HCT116 (cell line): Measurements from ENCODE around the gene ZCWPW1. TPM values are rescaled to one million over a fixed set of nuclear protein-coding genes. Genes with fewer than 3 reads are reported as not detected.
A peak's percentile ranks its signal among the peaks of the same experiment; 100 is the strongest.

Source experiments
- ATAC-seq: fragments of 200-7000 bp; cut with Tn5 transposase; 2 replicates; pipeline ENCODE4 v1.9.1; 2020; ENCODE audit warnings: mild to moderate bottlenecking, moderate library complexity
- BruUV-seq: library from RNA; stranded (reverse); fragments of 400-500 nt; replicated peaks from 2 replicates; lab custom pipeline; 2021; lab: Mats Ljungman, UMichigan
- CTCF ChIA-PET: fragments of 300-600 bp; sonication (Branson Sonifier 250); formaldehyde crosslinking; loops from one replicate; lab custom pipeline; 2021; ENCODE audit warnings: antibody characterized with exemption; lab: Charles Lee
- POLR2A ChIA-PET: fragments of 300-600, 350-600 bp; sonication (Branson Sonifier 250); formaldehyde crosslinking; loops from one replicate; lab custom pipeline; 2021; ENCODE audit warnings: antibody characterized with exemption; lab: Charles Lee
- RAD21 ChIA-PET, 2 experiments: fragments of 300-600 bp; sonication (Branson Sonifier 250); formaldehyde crosslinking; loops; one replicate each; lab custom pipeline; 2023; ENCODE audit warnings: low total read pairs in 2 of 2; ENCODE audit not compliant: uncharacterized antibody in 2 of 2, unreplicated experiment in 2 of 2, low non-redundant PET in 1 of 2; lab: Charles Lee
- DNase-seq: peaks from one replicate; pipeline ENCODE4 v3.0.0-alpha.2; 2010; ENCODE audit warnings: low read depth, low spot score
- H2AFZ ChIP-seq: fragments of 200-600 bp; shearing (Covaris generic), sonication (generic); 2 replicates; pipeline ENCODE4 v1.6.1; 2017; ENCODE audit warnings: low read depth, mixed run types, mixed read lengths, antibody characterized with exemption, low read length; ENCODE audit not compliant: poor library complexity, severe bottlenecking
- H3K27ac ChIP-seq: 2 replicates; pipeline ENCODE4 v1.5.1; 2012; ENCODE audit warnings: low read depth, low read length
- H3K27me3 ChIP-seq: fragments of 200-600 bp; sonication (generic); 2 replicates; pipeline ENCODE4 v1.6.1; 2016; ENCODE audit warnings: mixed run types, low read length, mixed read lengths; ENCODE audit not compliant: insufficient read depth
- H3K36me3 ChIP-seq, 2 experiments: fragments of 200-500 bp in 1 of 2; fragments of 200-600 bp in 1 of 2; sonication (Bioruptor generic) in 1 of 2; sonication (generic) in 1 of 2; 2 replicates each; pipeline versions ENCODE4 v1.5.1 to v1.6.1; 2014 to 2016; ENCODE audit warnings: low read length in 2 of 2, inconsistent platforms in 1 of 2, mixed read lengths in 1 of 2, mixed run types in 1 of 2; ENCODE audit not compliant: insufficient read depth in 2 of 2, control insufficient read depth in 1 of 2
- H3K4me1 ChIP-seq, 2 experiments: fragments of 200-600 bp in 1 of 2; sonication (generic) in 1 of 2; 2 replicates each; pipeline versions ENCODE4 v1.5.1 to v1.6.1; 2012 to 2017; ENCODE audit warnings: low read length in 2 of 2, inconsistent platforms in 1 of 2, mild to moderate bottlenecking in 1 of 2, mixed read lengths in 1 of 2, mixed run types in 1 of 2, moderate library complexity in 1 of 2; ENCODE audit not compliant: insufficient read depth in 2 of 2, control insufficient read depth in 1 of 2
- H3K4me2 ChIP-seq: fragments of 200-600 bp; sonication (generic); 2 replicates; pipeline ENCODE4 v1.6.1; 2017; ENCODE audit warnings: mixed run types, low read length, mixed read lengths
- H3K4me3 ChIP-seq, 2 experiments: fragments of 200-600 bp in 1 of 2; sonication (generic) in 1 of 2; replicated peaks in 1 of 2; 2 replicates each; pipeline ENCODE4 v1.5.1; 2011 to 2016; ENCODE audit warnings: low read length in 2 of 2, control low read depth in 1 of 2, low read depth in 1 of 2, mild to moderate bottlenecking in 1 of 2, mixed read lengths in 1 of 2, mixed run types in 1 of 2
- H3K79me2 ChIP-seq: fragments of 200-600 bp; sonication (generic); 2 replicates; pipeline ENCODE4 v1.6.1; 2017; ENCODE audit warnings: mild to moderate bottlenecking, mixed run types, low read length, moderate library complexity, mixed read lengths; ENCODE audit not compliant: insufficient read depth
- H3K9ac ChIP-seq: fragments of 200-600 bp; sonication (generic); 2 replicates; pipeline ENCODE4 v1.6.1; 2016; ENCODE audit warnings: low read length, mixed read lengths
- H3K9me2 ChIP-seq: fragments of 200-600 bp; sonication (generic), shearing (Covaris generic); 2 replicates; pipeline ENCODE4 v1.6.1; 2017; ENCODE audit warnings: mixed run types, mild to moderate bottlenecking, moderate library complexity; ENCODE audit not compliant: insufficient read depth
- H3K9me3 ChIP-seq, 2 experiments: fragments of 200-500 bp in 1 of 2; fragments of 200-600 bp in 1 of 2; sonication (Bioruptor generic) in 1 of 2; sonication (generic) in 1 of 2; 2 replicates each; pipeline ENCODE4 v1.6.1; 2014 to 2017; ENCODE audit warnings: low read length in 2 of 2, mixed read lengths in 2 of 2, inconsistent platforms in 1 of 2, low read depth in 1 of 2, mild to moderate bottlenecking in 1 of 2, mixed run types in 1 of 2, moderate library complexity in 1 of 2; ENCODE audit not compliant: control insufficient read depth in 1 of 2, insufficient read depth in 1 of 2
- H4K20me1 ChIP-seq: fragments of 200-600 bp; sonication (generic), shearing (Covaris generic); 2 replicates; pipeline ENCODE4 v1.6.1; 2017; ENCODE audit warnings: mixed run types, mild to moderate bottlenecking, moderate library complexity; ENCODE audit not compliant: insufficient read depth
- CBX3 ChIP-seq: IDR thresholded peaks from 2 replicates; pipeline ENCODE4 v1.6.1; 2012; ENCODE audit warnings: low read depth
- EGR1 ChIP-seq: IDR thresholded peaks from 2 replicates; pipeline ENCODE4 v1.6.1; 2012; ENCODE audit warnings: low read depth
- ELF1 ChIP-seq: IDR thresholded peaks from 2 replicates; pipeline ENCODE4 v1.6.1; 2012; ENCODE audit warnings: low read depth, borderline replicate concordance
- EZH2phosphoT487 ChIP-seq: fragments of 200-600 bp; IDR thresholded peaks from 2 replicates; pipeline ENCODE4 v1.6.1; 2018; ENCODE audit warnings: antibody characterized with exemption, borderline replicate concordance
- MAX ChIP-seq: IDR thresholded peaks from 2 replicates; pipeline ENCODE4 v1.6.1; 2012
- POLR2AphosphoS5 ChIP-seq: IDR thresholded peaks from 2 replicates; pipeline ENCODE4 v1.6.1; 2011; ENCODE audit warnings: mild to moderate bottlenecking, low read depth, low read length, moderate library complexity
- RAD21 ChIP-seq: IDR thresholded peaks from 2 replicates; pipeline ENCODE4 v1.6.1; 2012; ENCODE audit warnings: low read depth, mild to moderate bottlenecking
- SIN3A ChIP-seq: IDR thresholded peaks from 2 replicates; pipeline ENCODE4 v1.6.1; 2012; ENCODE audit warnings: low read depth
- SRF ChIP-seq: IDR thresholded peaks from 2 replicates; pipeline ENCODE4 v1.6.1; 2012; ENCODE audit warnings: low read depth
- YY1 ChIP-seq: IDR thresholded peaks from 2 replicates; pipeline ENCODE4 v1.6.1; 2011; ENCODE audit warnings: low read length, low read depth, moderate library complexity, mild to moderate bottlenecking; ENCODE audit not compliant: insufficient replicate concordance; ENCODE audit errors: extremely low read depth
- intact Hi-C: fragments of 100-400 bp; cut with micrococcal nuclease; formaldehyde crosslinking; loops from 2 replicates; pipeline ENCODE4 v1.10.0; 2022
- total RNA-seq: library from RNA; stranded (reverse); gene quantifications from one replicate; pipeline ENCODE4 v1.2.1, GENCODE V29; 2021; ENCODE audit not compliant: unreplicated experiment
- TF ChIP-seq, protein P1 (sequence below): IDR thresholded peaks from 2 replicates; pipeline ENCODE4 v1.6.1; 2011; ENCODE audit warnings: mild to moderate bottlenecking, low read length, moderate library complexity; ENCODE audit not compliant: insufficient replicate concordance; ENCODE audit errors: extremely low read depth

Gene ZCWPW1
- total RNA-seq, 1 experiment from 2014 or later: 1.5 TPM

- ChIA-PET POLR2A (interaction anchor here (0.6 kb wide), 1 partner anchor 15 kb away, joined by 4 read pairs; no protein-coding TSS in a partner anchor), CTCF (no interaction called here), RAD21 (no interaction called here)
- Histone ChIP-seq H3K27ac (no peak overlapping the region), H3K4me1 (no peaks in the 10 kb centered on the region), H2AFZ (no peak overlapping the region), H3K9me2 (no peaks in the 10 kb centered on the region), H3K9me3 (no peaks in the 10 kb centered on the region), H3K4me3 (no peak overlapping the region), H3K27me3 (no peaks in the 10 kb centered on the region), H3K9ac (no peak overlapping the region), H4K20me1 (no peaks in the 10 kb centered on the region), H3K36me3 (peaks cover 2 to 3% of the 10 kb centered on the region in 2 experiments; a peak in 1 of 4 replicates), H3K79me2 (no peaks in the 10 kb centered on the region), H3K4me2 (no peak overlapping the region)
- DNase-seq (no peak), ATAC-seq (0 out of 2 replicates have a peak, but pooled peaks have one; percentile 10)
- TF ChIP-seq POLR2AphosphoS5: 0 out of 2 replicates have a peak, but pooled peaks have one; percentile 15
- TF ChIP-seq, protein P1, sequence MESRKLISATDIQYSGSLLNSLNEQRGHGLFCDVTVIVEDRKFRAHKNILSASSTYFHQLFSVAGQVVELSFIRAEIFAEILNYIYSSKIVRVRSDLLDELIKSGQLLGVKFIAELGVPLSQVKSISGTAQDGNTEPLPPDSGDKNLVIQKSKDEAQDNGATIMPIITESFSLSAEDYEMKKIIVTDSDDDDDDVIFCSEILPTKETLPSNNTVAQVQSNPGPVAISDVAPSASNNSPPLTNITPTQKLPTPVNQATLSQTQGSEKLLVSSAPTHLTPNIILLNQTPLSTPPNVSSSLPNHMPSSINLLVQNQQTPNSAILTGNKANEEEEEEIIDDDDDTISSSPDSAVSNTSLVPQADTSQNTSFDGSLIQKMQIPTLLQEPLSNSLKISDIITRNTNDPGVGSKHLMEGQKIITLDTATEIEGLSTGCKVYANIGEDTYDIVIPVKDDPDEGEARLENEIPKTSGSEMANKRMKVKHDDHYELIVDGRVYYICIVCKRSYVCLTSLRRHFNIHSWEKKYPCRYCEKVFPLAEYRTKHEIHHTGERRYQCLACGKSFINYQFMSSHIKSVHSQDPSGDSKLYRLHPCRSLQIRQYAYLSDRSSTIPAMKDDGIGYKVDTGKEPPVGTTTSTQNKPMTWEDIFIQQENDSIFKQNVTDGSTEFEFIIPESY: no peak
- 0 out of 2 replicates have a peak, but pooled peaks have one; percentile 15 for TF ChIP-seq SIN3A
- BruUV-seq: no TSS peak
- intact Hi-C loops: no loop called here
These were observed 60.6 kb downstream of the ZCWPW1 start for GRCh38 chr7:100367676-100368613.

DNA sequence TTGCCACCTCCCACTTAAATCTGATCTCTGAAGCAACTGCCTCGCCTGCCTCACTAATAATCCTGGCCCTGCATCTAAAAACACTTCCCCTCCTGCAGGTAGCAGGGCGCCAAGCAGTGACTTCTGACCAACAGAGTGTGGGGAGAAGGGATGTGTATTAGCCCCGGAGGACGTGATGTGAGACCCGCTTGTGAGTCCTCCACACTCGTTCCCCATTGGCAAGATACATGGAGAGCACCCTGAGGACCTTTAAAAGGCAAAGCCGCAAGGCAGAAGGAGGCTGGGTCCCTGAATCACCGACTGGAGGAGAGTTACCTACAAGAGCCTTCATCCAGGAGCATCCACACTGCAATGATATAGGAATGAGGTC is 61.3 kb downstream of the ZCWPW1 start:
- ATAC-seq (0 out of 2 replicates have a peak, but pooled peaks have one; percentile 10), DNase-seq (no peak)
- ChIA-PET RAD21 (no interaction called here), POLR2A (no interaction called here), CTCF (no interaction called here)
- peaks cover 3 to 10% of the 10 kb centered on the region in 2 experiments; a peak in 2 of 4 replicates for H3K36me3 ChIP-seq
- H2AFZ ChIP-seq: no peak overlapping the region
- no peaks in the 10 kb centered on the region for H4K20me1 ChIP-seq
- H3K9ac ChIP-seq: no peak overlapping the region
- no peaks in the 10 kb centered on the region for H3K9me2 ChIP-seq
- H3K4me3 ChIP-seq: no peak overlapping the region
- no peaks in the 10 kb centered on the region for H3K79me2 ChIP-seq
- no peaks in the 10 kb centered on the region for H3K4me1 ChIP-seq
- H3K27me3 ChIP-seq: no peaks in the 10 kb centered on the region
- H3K27ac ChIP-seq: no peak overlapping the region
- H3K4me2 ChIP-seq: no peak overlapping the region
- intact Hi-C loops: no loop called here
- no peaks in the 10 kb centered on the region for H3K9me3 ChIP-seq
- no TSS peak for BruUV-seq
- TF ChIP-seq POLR2AphosphoS5 (no peak), MAX (no peak), YY1 (no peak), SRF (no peak), RAD21 (no peak), CBX3 (no peak), ELF1 (no peak), EZH2phosphoT487 (no peak), EGR1 (no peak)
- TF ChIP-seq, protein P1: no peak
